CD4-positive, alpha-beta T cell treated with Interleukin-15 for 4 hours (primary cell): ENCODE data around the gene TTC6.

Experiments
- DNase-seq: peaks from one replicate; pipeline ENCODE4 v3.0.0-alpha.2; 2020; ENCODE audit warnings: low spot score

The TTC6 gene

GRCh38 chr14:37585101-37585511 is 10.3 kb upstream of the TTC6 start:
- DNase-seq: no peak

DNA sequence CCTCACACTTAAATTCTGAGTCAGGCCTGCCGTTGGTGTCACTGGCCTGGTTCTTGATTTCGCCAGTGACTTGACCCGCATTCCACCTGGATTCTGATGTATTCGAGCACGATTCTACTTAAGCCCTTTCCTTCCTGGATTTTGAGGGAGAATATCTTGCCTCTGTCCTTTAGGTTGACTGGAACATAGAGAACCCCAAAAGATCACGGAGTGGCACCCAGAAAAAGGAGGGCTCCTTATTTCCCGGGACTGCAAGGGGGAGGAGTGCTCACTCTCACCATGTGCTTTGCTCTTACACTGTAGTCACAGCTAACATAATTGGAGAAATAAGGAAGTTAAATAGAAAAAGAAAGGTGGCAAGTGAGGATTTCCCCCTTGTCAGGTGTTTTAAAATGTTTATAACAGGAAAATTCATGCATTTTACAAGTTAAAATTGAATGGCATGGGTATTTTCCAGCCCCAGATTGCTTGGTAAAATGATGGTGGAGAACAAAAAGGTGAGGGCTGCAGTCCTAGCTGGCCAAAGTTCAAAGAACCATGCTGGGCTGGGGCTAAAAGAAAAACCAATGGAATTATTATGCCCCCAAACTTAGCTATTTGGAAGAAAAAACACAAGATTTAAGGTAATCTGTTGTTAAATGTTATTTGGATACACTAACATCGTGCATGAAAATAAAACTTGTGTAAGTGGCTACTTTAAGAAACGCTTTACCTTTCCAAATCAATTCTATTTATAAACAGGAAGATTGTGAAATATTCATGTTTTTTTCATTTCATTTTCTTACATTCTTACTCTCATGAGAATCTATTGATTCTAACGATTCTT is 9.2 kb upstream of the TTC6 start:
- no peak for DNase-seq

- no peak for DNase-seq
Observed at GRCh38 chr14:37586797-37587130, 8.7 kb upstream of the TTC6 start.

DNA sequence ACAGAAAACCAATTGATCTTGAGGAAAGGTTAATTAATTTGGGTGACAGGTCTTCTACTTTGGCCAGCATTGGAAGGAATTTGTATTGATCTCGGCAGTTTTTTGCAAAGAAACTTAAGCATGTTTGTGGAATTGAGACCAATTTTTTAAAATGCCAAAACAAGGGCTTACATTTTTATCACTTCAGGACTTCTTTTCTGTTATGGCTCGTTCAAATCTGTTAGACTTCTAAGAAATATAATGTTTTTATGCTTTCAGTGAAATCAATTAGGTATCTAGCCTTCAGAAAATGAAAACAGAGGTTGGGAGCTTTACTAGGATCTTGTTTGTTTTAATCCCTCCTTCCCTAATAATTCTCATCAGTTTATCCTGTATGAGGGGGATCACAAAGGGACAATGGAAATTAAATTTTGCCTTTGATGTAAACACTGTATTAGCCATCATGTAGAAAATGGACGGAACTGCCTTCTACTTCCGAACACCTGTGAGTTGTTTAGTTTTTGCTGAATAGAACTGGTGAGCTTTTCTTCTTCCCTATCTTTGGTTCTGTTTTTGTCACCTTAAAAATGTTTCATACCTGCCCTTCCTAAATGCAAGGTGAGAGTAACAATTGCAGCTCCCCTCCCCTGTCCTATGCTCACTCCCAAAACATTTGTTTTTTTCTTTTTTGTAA is 8.2 kb upstream of the TTC6 start:
- no peak for DNase-seq

GRCh38 chr14:37587881-37588666 is 7.4 kb upstream of the TTC6 start:
- no peak for DNase-seq

- no peak for DNase-seq
Observed at GRCh38 chr14:37588667-37588955, 6.8 kb upstream of the TTC6 start.

DNA sequence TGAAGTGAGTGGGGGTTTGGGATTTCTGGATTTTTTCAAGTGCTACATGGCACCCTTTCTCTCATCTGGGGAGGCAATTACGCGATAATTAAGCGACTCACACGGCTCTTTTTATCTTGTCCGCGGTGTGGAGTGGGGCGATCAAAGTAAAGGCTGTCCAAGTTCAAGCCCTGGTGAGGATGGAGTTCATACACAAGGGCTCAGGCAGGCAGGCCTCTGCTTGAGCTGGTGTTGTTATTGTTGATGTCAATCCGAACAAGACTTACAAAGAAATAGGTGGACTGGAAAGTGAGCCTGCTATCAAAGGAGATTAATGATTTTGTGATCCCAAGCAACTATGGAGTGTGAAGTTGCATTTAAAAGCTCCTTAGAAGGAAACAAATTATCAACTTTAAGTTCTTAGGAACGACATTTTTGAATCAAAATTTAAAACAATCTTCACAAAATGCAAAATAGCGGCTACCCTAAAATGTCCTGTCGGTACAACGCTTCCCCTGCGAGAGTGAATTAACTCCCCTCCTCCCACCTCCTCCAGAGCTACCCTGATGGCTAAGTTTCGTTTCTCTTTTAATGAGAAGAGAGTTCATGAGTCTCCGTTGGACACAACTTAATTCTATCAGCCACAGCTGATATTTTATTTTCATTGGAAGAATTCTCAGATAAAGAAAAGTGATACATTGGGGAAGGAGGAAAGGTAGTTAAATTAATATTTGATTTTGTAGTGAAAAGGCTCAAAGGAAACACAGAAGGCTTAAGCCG is 6.3 kb upstream of the TTC6 start:
- no peak for DNase-seq

DNA sequence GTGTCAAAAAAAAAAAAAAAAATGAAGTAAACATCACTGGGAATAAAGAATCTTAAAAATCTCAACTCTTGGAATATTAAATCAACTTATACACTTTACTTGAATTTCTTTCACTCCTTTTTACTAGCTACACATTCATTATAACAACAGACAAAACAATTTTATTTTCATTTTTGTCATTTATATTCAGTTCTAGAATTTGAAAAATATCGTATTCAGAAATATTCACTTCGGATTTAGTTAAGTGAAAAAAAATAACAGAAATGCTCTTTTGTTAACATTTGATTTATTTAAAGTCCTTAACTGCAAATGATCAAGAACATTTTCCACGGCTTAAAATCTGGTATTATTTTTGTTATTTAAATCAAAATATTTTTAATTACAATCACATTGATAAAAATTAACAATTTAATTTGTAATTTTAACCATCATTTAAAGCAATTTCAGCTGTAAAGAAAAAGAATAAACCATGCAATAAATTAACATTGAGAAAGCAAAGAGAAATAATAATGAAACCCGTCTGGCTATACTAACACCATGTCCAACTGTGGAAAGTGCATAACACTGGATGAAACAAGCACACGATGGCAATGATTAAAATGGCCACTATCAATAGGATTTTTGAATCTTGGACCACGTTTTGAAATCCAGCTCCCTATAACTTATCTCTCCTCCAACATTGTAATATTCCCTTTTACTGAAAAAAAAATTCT is 5.6 kb upstream of the TTC6 start:
- DNase-seq: no peak

- DNase-seq: no peak
Observed at GRCh38 chr14:37590428-37591139, 4.8 kb upstream of the TTC6 start.

- no peak for DNase-seq
Observed at GRCh38 chr14:37591311-37591940, 4.0 kb upstream of the TTC6 start.

GRCh38 chr14:37591941-37592481 is 3.4 kb upstream of the TTC6 start:
- DNase-seq: no peak

DNA sequence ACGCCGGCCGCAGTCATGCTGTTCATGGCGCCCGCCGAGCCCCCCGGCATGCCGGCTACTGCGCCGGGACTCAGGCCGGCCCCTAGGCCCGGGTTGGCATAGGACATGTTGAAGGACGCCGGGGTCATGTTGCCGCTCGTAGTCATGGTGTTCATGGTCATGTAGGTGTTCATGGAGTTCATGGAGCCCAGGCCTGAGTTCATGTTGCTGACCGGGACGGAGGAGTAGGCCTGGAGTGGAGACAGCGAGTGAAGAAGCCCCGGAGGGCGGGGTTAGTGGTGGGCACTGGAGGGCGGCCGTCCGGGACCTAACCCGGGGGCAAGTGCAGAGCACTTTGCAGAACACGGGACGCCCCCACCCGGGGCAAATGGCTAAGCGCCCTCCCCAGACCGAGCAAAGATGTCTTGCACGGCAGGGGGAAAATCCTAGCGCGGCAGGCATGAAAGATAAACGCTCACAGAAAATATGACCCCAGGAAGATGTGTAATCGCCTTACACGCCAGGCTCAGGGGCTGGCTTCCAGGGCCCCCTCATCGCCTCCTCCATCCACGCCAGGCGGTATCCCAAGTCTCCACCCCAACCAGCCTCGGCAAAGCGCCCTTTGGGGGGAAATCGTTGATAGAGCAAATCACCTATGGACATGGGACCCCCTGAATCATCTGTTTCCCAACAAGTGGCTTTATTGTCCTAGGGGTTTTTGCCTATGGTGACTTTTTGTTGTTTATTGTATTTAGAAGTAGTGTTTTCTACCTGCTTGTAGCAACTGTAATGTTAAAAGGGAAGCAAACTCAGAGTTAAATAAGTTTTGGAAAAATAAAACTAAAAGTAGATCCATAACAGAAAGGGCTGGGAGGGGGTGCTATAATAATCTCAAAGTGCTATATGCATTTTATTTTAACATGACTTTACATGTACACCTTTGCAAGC is 2.7 kb upstream of the TTC6 start:
- DNase-seq: no peak

GRCh38 chr14:37593511-37594237 is 1.8 kb upstream of the TTC6 start:
- no peak for DNase-seq

DNA sequence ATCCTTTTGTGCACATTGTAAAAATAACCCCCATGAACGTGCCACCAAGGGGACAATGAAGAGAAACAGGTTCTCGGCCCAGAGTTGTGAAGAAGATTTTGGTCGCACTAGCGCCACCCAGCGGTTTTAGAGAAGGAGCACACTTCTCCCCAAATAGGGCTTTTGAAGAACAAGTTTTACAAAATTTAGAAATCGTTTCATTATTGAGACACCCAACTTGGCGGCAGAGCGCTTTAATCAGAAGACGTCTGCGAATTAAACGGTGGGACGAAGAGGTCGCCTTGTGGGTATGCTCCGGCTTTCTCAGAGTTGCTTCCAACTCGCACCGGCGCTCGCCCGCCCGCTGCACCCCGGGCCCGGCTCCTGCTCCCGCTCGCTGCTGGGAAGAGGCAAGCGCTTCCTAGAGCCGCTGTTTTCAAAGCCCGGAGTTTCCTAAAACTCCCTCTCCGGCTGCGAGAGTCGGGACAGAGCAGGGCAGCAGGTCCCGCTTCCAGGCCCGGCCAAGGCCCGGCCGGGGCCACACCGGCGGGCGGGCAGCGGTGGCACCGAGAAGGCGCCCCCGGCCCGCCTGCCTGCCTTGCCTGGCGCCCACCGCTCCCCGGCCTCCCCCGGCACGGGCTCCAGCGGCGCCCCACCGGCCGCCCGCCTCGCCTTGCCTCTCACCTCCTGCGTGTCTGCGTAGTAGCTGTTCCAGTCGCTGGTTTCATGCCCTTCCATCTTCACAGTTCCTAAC is 1.0 kb upstream of the TTC6 start:
- DNase-seq: peak; percentile 1

- DNase-seq: peak; percentile 9
Observed at GRCh38 chr14:37595809-37596621, 586 bp downstream of the TTC6 start.

DNA sequence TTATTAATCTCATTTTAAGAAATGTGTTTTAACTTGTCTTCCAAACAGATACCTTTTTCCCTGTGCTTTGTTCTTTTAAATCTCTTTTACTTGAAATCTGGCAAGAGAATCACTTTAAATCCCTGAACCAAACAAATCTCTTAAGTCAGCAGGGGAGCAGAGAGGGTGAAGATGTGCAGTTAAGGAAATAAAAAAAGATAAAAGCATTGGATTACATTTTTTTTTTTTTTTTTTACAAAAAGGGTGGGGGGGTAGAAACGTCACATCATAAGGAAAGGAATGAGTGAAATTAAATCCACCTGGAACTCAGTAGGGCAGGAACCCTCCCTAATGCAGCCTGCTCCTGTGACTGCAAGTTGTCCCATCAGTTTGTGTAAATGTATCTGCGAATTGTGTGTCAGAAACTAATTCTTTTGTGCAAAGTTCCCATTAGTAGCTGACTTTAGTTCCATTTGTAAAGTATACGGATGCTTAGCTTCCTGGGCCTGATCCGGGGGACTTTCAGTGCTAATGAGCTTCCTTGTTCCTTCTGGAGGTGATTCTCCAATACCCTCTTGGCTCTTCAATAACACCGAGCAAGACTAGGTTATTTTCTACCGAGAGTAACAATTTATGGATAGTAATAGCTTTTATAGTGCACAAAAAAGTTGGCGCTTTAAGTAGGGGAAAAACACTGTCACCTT is 1.5 kb downstream of the TTC6 start:
- no peak for DNase-seq
